ENCODE measurements around the gene CD4.
"Not testable (repeated sequence)": the region's sequence is repeated elsewhere in the genome, so short reads cannot be mapped to it uniquely, and the experiment has no call there.

Gene CD4

GRCh38 chr12:6788972-6789924 lies at the start of gene CD4:
TSS of gene CD4 (plus strand) at chr12:6789528. CDS start at chr12:6800139, 10,611 bp downstream.
- DNase-seq, result no peak

- not testable (repeated sequence) for DNase-seq
These were observed 47.2 kb upstream of the CD4 start for GRCh38 chr12:6742080-6742479.

DNA sequence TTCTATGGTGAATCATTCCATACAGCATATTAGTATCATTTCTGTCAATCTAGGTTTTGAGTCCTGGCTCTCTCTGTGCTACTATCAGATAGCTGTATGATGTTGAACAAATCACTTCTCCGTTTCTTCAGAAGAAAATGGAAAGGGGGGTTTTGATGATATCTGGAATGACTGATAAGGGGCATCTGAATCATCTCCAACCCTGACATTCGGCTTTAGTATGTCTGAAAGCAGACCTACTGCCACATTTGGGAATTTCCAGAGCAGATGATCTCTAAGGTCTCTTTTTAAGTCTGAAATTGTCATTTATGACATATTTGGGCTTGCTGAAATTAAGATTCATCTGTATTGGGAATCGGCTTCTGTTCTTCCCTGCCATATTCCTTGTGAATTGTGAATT lies 46.5 kb upstream of the CD4 start:
- DNase-seq, result no peak

DNA sequence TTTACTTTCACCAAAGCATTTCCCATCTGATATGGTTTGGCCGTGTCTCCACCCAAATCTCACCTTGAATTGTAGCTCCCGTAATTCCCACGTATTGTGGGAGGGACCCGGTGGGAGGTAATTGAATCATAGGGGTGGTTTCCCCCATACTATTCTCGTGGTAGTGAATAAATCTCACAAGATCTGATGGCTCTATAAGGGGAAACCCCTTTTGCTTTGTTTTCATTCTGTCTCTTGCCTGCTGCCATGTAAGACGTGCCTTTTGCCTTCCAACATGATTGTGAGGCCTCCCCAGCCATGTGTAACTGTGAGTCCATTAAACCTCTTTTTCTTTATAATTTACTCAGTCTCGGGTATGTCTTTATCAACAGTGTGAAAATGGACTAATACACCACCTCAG lies 46.0 kb upstream of the CD4 start:
- not testable (repeated sequence) for DNase-seq

DNA sequence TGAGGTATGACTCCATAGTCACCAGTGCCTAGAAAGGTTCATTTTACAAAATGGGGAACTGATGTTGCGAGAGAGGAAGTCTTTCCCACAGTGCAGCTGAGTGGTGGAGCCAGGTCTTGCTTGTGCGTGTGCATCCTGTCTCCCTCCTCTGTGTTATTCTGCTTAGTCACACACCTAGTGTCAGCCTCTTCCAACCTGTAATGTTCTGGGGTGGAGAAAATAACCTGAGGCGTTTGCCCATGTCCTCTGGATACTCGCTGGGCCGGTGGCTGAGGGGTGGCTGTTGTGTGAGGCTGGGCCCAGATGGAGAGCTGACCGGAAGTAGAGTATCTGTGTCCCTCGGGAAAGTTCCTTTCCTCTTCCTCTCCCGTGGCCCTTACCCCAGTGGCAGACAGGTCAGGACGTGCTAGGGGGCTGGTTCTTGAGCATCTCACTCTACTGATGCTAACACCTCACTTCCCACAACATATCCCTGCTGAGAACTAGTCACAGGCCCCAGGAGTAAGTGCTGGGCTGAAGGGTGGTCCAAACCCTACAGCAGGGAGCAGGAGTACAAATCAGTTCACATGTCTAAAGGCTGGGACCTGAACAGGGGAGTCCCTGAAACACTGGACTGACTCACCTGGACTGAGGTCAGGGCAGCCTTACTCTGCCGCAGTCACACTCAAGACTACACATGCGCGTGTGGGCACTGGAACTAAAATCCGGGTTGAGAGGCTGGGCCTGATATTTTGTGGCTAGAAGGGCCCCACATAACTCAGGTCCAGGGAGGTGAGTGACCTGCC lies 43.4 kb upstream of the CD4 start:
- DNase-seq, result no peak

DNA sequence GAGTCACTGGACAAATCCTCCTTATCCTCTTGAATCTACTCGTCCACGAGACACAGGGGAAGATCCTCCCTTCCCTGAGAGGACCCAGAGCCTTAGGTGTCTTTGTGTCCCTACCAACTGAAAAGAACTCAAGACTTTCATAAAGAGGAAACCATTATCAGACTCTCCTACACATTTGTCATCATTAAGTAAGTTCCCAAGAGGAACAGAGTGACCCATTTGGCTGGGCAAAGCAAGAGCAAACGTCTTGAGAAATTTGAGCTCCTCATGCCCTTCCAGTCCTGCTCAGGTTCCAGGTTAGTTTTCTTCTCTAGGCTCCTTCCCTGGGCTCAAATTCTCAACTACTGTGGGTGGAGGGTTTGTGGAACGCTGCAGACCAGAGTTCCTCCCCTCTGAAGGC lies 42.1 kb upstream of the CD4 start:
- no peak for DNase-seq

DNA sequence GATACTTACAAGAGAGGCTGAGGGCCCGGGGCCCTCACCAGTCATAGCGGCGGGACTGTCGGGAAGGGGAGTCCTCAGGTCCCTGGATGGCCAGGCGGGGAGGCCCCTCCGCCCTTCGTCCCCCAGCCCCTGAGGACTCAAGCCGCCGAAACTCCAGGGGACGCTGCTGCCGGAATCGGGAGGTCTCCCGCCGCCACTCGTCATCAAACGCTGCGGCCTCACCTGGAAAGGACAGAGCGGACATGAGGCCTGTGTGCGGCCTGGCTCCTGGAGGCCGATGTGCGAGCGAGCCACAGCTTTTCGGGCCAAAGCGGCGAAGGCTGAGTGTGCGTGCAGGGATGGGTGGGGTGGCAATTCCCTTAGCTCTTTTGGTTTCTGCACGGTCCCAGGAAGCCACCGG lies 40.6 kb upstream of the CD4 start:
- DNase-seq, result no peak

GRCh38 chr12:6750506-6750905 lies 38.8 kb upstream of the CD4 start:
- no peak for DNase-seq

DNA sequence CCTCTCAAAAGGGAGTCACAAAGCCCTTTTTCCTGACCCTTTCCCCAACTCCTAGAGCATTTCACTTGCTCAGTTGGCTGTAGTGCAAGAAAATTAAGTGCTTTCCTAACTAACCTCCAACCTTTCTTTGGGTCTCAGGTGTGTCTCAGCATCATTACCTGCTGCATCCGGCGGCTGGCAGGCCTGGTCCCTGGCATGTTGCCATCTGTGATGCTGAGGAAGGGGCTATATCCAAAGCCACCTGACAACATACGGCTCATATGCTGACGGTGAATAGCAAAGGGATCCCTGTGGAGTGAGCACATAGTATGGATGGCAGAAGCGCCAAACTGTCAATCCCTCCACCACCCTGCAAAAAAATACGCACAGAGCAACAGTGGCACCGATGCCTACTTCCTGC lies 37.6 kb upstream of the CD4 start:
- no peak for DNase-seq

DNA sequence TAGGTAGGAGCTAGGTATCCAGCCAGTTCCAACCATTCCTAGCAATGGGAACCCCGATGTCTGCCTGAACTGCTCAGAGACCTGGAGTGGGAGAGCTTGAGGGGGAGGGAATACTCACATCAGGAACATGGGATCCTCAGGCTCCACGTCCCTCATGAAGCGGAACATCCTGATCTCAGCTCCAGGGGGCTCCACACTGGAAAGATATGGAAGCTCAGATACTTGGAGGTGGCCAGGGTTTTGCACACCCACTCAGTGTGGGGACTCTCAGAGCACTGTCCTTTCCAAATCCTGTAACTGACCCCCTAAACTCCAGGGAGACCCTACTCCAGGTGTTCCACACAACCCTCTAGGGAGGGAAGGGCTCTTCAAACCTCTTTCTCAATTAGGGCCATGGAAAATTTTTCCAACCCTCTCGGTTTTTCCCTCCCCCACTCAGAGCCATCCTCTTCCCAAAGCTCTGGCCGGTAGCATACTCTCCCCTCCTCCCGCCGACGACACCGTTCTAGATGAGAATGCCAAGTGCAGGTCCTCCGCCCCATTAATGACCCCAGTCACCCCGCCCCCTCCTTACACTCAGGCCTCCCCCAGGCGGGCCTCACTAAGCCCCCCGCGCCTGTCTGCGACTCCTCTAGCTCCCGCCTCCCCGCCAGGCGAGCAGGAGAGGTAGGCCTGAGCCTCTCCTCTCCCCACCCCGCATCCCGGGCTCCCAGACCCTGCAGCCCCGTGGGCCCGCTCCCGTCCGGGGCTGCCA lies 37.0 kb upstream of the CD4 start:
- no peak for DNase-seq

- peak; percentile 95 for DNase-seq
These were observed 36.2 kb upstream of the CD4 start, which contains the start of gene MLF2 for GRCh38 chr12:6752921-6753771. TSS of gene MLF2 (minus strand) at chr12:6753141. CDS start at chr12:6752334, 807 bp downstream.

DNA sequence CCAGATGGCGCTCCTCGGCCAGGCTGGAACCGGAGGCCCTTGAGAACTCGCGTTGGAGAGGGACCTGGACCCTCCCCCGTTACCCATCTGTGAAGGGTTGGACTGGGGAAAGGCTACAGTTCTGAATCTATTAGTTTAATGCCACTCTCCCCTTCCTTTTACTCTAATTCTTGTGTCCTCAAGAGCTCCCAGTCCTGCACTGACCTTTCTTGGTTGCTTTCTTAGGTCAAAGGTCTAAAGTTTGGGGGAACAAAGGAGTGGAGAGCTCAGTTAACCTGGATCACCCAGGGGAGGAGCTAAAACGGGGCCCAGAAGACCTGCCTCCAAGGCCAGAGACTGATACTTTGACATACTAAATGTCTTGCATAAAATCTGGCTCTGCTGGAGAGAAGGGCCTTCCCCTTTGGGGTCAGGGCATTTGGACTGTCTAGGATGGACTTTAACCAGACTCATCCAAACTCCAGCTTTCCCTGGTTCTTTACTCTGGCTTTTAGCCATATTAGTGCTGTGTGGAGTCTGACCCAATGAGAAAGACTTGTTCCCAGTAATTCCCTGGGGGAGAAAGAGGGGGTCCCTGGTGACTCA lies 35.5 kb upstream of the CD4 start:
- DNase-seq, result no peak

- DNase-seq, result no peak
These were observed 34.9 kb upstream of the CD4 start for GRCh38 chr12:6754411-6754810.

- DNase-seq, result no peak
These were observed 32.2 kb upstream of the CD4 start for GRCh38 chr12:6757028-6757690.

DNA sequence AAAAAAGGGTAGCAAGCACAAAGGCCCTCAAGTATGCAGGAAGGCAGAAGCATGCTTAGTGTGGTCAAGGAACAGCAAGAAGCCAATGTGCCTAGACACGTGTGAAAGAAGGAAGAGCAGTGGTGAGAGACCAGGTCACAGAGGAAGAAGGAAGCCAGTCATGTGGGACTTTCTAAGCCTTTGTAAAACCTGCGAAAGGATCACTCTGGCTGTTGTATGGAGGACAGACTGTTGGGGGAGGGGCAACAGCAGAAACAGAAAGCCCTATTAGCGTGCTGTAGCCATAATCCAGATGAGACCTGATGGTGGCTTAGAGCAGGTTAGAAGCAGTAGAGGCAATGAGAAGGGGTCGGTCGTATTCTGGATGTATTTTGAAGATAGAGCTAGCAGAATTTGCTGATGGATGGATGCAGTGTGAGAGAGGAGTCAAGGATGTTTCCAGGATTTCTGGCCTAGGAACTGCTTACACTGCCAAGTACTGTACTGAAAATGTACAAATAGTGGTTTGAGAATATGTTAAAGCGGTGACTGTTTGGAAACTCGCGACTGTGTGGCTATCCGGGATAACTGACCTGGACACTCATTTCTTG lies 30.7 kb upstream of the CD4 start:
- DNase-seq, result no peak

- no peak for DNase-seq
These were observed 29.6 kb upstream of the CD4 start for GRCh38 chr12:6759741-6760140.

DNA sequence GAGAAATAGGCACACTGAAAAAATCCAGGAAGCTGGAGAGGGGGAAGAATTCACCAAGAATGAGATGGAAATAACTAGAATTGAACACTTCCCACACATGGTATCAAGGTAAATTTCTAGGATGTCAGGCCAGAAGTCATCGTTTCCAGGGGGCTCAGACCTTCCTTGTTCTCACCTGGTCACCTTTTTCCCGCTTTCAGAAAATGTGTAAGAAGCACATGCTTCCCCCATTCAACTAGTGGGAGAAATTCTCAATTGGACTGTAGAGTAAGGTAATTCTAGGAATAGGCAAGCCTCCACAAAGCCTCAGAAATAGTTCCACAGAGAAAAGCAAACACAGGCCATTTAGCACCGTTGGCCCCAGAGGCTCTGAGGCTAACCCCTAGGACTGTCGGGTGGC lies 25.9 kb upstream of the CD4 start:
- no peak for DNase-seq

GRCh38 chr12:6764011-6764828 lies 25.1 kb upstream of the CD4 start:
- DNase-seq, result no peak

GRCh38 chr12:6765048-6765633 lies 24.2 kb upstream of the CD4 start:
- DNase-seq, result no peak
